HG02678 (cell line): Measurements from ENCODE around the gene ELMO1.

Source experiments
- ATAC-seq: cut with Tn5 transposase; IDR thresholded peaks from one replicate; pipeline ENCODE4 v1.9.1; 2021; ENCODE audit warnings: mild to moderate bottlenecking, moderate library complexity; ENCODE audit not compliant: unreplicated experiment

Gene ELMO1

GRCh38 chr7:37109016-37109683 is 339.5 kb downstream of the ELMO1 start:
- ATAC-seq = no peak

DNA sequence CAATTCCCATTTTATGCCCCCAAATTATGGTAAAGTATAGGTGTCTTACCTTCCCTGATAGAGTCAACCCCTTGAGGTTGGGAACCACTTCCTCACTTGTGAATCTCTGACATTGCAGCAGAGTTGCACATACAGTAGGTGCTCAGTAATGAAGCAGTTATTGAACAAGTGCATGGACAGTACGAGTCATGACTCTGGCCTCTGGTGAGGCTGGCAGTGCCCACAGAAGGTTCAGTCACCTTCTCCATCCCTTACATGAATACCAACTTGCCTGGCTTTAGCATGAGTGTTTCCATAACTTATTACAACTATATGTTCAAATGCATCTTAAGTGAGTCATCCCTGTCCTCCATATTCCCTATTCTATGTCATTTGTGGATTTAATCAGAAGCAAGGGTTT is 340.0 kb downstream of the ELMO1 start:
- no peak for ATAC-seq

DNA sequence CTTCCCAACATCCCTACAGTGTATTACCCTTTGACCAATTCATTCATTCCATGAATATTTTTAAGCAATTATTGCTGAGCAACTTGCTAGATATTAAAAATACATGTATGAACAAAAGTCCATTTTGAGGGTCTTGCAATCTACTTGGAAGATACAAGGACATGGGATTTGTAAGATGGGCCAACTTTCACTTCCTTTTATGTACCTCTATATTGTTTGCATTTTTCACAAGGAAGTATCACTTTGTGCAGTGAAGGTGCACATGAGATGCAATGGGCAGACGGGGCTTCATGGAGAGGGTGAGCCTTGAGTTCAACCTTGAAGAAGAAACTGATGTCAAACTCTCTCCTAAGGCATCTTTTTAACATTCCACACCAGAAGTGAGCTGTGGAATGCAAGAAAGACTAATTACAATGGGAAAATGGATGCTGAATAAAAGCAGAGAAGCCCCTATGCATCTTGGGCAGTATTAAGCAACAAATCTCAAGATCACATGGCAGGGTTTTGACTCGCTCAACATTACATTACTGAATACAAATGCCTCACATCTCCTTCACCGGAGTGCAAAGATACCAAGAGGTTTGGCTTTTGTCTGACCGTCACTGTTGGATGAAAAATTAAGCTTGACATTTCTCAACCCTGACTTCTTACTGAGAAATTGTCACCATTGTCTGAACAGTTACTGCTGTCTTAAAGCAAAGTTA is 341.5 kb downstream of the ELMO1 start:
- no peak for ATAC-seq

DNA sequence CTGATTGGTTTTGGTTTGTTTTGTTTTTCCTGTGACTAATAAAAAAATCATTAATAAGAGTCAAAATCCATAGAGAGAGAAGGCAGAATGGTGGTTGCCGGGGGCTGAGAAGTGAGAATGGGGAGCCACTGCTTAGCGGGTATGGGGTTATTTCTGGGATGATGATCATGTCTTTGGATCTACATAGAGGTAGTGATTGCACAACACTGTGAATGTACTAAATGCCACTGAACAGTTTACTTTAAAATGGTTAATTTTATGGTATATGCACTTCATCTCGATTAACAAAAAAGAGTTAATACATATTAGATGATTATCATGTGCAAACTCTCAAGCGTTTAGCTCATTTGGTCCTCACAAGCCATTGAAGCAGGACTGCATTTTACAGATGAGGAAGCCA is 342.9 kb downstream of the ELMO1 start:
- ATAC-seq = no peak

DNA sequence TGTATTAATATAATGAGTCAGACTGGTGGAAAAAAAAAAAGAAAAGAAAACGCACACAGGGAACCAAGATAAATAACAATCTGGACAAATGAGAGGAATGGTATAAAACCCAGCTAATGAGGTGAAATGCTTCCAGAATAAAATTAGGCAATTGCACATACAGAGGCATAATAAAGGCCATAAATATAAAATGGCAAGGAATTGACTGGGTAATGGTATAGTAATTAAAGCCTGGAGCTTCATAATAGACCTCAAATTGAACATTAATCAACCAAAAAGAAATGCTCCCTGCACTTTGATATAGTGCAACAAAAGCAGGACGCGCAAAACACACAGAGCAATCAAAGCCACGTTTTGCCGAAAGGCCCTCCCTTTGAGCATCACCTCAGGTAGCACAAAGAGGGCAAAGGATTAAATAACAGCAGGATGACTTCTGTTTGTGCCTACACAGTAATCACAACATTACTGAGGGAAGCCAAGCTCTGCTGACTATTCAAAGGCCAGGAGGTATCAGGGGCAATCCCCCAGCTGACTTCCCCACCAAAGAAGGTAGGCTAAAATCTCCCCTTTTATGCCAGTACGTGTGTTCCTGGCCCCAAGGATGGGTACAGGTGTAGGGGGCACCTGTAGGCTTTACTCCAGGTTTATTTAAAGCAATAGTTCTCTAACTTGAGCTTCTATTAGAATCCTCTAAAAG is 343.7 kb downstream of the ELMO1 start:
- no peak for ATAC-seq

GRCh38 chr7:37102518-37103137 is 346.0 kb downstream of the ELMO1 start:
- no peak for ATAC-seq

- ATAC-seq = no peak
Measured at GRCh38 chr7:37100735-37101331, 347.8 kb downstream of the ELMO1 start.

- no peak for ATAC-seq
Measured at GRCh38 chr7:37098762-37099161, 349.9 kb downstream of the ELMO1 start.

- ATAC-seq = no peak
Measured at GRCh38 chr7:37097983-37098382, 350.7 kb downstream of the ELMO1 start.

GRCh38 chr7:37097276-37097675 is 351.4 kb downstream of the ELMO1 start:
- ATAC-seq = no peak

GRCh38 chr7:37096341-37096740 is 352.3 kb downstream of the ELMO1 start:
- ATAC-seq = no peak

DNA sequence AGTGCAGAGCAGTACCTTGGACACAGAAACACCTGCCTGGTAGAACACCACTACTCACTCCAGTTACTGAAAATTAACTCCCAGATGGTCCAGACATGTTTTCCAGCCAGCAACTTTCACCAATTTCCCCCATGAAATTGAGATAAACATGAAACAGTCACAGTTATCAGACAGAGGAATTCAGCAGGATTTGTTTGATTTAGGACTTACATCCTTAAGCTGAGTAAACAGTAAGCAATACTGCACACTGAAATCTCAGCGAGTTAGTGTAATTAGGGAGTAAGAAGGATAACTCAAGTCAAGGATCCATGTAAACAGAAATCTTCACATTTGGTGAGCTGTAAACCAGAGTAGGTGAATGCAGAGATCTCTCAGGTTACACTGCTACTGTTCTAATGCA is 353.5 kb downstream of the ELMO1 start:
- ATAC-seq = no peak

DNA sequence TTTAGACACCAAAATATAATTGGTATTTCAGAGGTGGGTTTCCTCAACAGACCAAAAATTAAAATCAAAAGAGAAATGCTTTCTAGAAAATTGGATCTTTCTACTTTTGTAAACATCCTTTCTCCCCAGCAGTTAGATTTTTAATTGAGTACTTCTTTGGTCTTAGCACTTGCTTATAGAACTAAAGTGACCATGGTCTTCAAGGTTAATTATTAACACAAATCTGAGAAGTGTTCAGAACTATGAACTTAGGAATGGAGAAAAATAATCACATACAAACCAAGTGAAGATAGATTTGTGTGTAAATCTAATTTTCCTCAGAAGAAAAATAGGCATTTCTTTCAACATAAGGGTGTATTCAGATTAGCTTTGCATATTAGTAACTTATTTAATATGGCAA is 355.4 kb downstream of the ELMO1 start:
- ATAC-seq = no peak

DNA sequence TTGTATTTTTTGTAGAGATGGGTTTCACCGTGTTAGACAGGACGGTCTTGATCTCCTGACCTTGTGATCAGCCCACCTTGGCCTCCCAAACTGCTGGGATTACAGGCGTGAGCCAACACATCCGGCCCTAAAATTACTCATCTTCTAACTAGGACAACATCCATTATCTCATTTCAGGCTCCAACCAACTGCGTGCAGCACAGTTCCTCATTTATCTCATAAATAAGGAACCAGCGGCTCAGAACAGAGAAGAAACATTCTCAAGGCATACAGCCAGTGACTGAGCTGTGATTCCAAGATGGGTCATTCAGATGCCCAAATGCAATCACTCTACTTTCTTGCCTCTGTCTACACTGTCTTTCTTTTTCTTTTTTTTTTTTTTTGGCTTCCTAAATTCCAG is 356.1 kb downstream of the ELMO1 start:
- no peak for ATAC-seq

GRCh38 chr7:37089972-37090371 is 358.7 kb downstream of the ELMO1 start:
- no peak for ATAC-seq

DNA sequence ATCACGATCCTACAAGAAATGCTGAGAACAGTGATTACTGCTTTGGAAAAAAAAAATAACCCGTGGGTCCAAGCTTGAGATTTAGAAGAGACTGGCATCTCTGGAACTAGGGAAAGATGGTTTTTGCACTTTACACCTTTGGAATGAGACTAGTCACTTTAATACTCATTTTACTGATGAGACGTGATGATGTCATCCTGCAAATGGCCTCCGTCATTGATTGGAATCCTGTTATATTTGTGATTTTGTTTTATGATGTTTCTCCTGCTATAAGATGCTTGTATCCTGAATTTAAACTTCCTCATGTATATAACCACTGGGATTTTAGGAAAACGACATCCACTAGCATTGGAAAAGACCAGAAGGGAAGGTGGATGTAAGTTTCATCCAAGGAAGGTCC is 363.1 kb downstream of the ELMO1 start:
- ATAC-seq = no peak

GRCh38 chr7:37084303-37084702 is 364.4 kb downstream of the ELMO1 start:
- no peak for ATAC-seq

- no peak for ATAC-seq
Measured at GRCh38 chr7:37083311-37084096, 365.2 kb downstream of the ELMO1 start.

- ATAC-seq = no peak
Measured at GRCh38 chr7:37081436-37081835, 367.2 kb downstream of the ELMO1 start.

- ATAC-seq = no peak
Measured at GRCh38 chr7:37079420-37079819, 369.2 kb downstream of the ELMO1 start.

DNA sequence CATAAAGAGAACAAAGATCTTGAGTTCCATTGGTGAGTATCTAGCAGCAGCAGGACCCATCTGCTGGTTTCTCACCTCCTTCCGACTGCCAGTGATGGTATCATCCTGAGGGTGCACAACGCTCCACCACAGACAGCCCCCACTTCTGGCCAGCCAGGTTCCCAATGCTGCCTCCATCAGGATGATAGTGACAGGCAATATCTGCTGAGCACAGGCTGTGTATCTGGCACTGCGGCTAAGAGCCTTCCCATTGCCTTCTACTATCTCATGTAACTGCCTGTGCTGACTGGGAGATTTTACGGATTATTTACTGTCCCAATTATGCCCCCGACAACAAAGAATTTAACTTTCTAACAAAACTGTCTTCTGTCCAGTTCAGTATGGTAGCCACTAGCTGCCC is 372.0 kb downstream of the ELMO1 start:
- no peak for ATAC-seq
